GM12892 (cell line): Measurements from ENCODE around the gene SPTLC2.

Experiments
- POLR2A ChIP-seq: IDR thresholded peaks from 2 replicates; pipeline ENCODE4 v1.6.1; 2011; ENCODE audit warnings: low read depth, low read length, control low read depth
- POLR2AphosphoS5 ChIP-seq: IDR thresholded peaks from 2 replicates; pipeline ENCODE4 v1.6.1; 2011; ENCODE audit warnings: low read depth, low read length, control low read depth

DNA sequence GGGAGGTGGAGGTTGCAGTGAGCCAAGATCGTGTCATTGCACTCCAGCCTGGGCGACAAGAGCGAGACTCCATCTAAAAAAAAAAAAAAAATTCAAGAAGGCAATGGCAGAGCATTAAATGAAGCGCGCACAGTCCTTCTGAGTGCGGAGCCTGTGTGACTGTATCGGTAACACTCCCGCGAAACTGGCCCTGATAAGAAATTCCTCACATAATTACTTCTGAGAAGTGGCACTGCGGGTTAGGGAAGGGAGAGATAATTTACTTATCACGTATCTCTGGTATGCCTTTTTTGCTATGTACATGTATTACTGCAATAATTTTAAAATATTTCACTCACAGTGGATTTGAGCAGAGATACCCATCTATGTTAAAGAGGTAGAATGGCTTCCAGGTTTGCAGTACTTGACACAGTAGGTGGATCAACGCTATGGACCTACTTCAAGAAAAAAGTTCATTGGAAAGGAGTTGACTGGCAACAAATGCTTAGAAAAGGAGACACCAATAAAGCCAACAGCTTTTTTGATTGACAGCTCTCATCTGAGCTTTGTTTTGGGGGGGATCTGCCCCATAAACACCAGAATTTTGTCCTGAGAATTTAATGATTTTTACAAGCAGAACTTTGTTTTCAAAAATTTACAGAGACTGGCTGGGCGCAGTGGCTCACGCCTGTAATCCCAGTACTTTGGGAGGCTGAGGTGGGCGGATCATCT is 29.2 kb upstream of the SPTLC2 start:
- TF ChIP-seq POLR2AphosphoS5: no peak
- no peak for TF ChIP-seq POLR2A
